Activated T-cell treated with anti-CD3 and anti-CD28 coated beads, Interleukin-2, amount 50 U/mL, for 48 hours (primary cell): Measurements from ENCODE around the gene HNRNPF.
"Not testable (repeated sequence)": the region's sequence is repeated elsewhere in the genome, so short reads cannot be mapped to it uniquely, and the experiment has no call there.

Experiments used
- DNase-seq, 2 experiments: peaks; one replicate each; pipeline ENCODE4 v3.0.0-alpha.2; 2020

Gene HNRNPF, protein sequence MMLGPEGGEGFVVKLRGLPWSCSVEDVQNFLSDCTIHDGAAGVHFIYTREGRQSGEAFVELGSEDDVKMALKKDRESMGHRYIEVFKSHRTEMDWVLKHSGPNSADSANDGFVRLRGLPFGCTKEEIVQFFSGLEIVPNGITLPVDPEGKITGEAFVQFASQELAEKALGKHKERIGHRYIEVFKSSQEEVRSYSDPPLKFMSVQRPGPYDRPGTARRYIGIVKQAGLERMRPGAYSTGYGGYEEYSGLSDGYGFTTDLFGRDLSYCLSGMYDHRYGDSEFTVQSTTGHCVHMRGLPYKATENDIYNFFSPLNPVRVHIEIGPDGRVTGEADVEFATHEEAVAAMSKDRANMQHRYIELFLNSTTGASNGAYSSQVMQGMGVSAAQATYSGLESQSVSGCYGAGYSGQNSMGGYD

GRCh38 chr10:43408710-43409384, at the start of gene HNRNPF:
Gene HNRNPF, minus strand, starts transcription at chr10:43409186. Its CDS starts 21,302 bp downstream, at chr10:43387884.
- peak; percentile 95 to 98 for DNase-seq

DNA sequence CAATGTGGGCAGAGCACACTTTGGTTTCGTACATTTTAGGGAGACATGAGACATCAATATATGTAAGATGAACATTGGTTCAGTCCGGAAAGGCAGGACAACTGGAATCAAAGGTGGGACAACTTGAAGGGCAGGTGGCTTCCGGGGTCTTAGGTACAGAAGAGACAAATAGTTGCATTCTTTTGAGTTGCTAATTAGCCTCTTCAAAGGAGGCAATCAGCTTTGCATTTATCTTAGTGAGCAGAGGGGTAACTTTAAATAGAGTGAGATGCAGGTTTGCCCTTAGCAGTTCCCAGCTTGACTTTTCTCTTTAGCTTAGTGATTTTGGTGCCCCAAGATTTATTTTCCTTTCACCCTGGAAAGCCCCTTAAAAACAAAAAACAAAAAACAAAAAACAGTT, 49.2 kb upstream of the HNRNPF start:
- DNase-seq, result no peak

GRCh38 chr10:43456561-43456960, 47.6 kb upstream of the HNRNPF start:
- DNase-seq, result not testable (repeated sequence)

DNA sequence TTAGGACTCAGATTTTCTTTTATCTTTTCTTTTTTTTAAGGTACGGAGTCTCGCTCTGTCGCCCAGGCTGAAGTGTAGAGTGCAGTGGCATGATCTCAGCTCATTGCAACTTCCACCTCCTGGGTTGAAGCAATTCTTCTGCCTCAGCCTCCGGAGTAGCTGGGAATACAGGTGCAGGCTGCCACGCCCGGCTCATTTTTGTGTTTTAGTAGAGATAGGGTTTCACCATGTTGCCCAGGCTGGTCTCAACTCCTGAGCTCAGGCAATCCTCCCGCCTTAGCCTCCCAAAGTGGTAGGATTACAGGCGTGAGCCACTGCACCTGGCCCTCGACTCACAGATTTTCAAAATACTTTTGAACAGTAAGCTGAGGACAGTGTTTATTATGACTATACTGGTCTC, 45.0 kb upstream of the HNRNPF start:
- not testable (repeated sequence) for DNase-seq

- DNase-seq, result peak; percentile 31
Measured at GRCh38 chr10:43453266-43453831, 44.4 kb upstream of the HNRNPF start.

DNA sequence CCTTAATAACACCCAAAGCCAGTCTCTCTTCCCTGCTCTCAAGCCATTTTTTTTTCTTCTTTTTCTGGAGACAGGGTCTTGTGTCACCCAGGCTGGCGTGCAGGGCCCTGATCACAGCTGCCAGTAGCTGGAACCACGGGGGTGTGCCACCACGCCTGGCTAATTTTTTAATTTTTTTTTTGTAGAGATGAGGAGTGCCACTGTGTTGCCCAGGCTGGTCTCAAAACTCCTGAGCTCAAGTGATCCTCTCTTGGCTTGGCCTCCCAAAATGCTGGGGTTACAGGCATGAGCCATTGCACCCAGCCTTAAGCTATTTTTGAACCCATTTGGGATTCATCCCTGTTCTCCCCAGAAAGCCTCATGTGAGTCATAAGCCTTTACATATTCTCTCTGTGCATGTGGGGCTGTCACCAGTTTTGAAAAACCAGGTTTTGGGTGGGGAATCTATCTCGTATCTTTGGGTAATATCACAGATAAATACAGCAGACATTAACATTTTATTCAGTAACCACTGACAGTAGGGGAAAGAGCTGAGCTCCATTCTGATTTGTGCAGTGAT, 43.4 kb upstream of the HNRNPF start:
- peak; percentile 24 to 25 for DNase-seq

GRCh38 chr10:43448742-43449141, 39.8 kb upstream of the HNRNPF start:
- DNase-seq, result no peak

DNA sequence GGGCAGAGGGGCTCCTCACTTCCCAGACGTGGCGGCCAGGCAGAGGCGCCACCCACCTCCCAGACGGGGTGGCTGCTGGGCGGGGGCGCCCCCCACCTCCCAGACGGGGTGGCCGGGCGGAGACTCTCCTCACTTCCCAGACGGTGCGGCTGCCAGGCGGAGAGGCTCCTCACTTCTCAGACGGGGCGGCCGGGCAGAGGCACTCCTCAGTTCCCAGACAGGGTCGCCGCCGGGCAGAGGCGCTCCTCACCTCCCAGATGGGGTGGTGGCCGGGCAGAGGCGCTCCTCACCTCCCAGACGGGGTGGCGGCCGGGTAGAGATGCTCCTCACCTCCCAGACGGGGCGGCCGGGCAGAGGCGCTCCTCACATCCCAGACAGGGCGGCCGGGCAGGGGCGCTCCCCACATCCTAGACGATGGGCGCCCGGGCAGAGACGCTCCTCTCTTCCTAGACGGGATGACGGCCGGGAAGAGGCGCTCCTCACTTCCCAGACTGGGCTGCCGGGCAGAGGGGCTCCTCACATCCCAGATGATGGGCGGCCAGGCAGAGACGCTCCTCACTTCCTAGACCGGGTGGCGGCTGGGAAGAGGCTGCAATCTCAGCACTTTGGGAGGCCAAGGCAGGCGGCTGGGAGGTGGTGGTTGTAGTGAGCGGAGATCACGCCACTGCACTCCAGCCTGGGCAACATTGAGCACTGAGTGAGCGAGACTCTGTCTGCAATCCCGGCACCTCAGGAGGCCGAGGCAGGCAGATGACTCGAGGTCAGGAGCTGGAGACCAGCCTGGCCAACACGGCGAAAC, 37.4 kb upstream of the HNRNPF start:
- DNase-seq, result not testable (repeated sequence)

- no peak for DNase-seq
Measured at GRCh38 chr10:43444897-43445466, 36.0 kb upstream of the HNRNPF start.

GRCh38 chr10:43444323-43444722, 35.3 kb upstream of the HNRNPF start:
- DNase-seq, result no peak

- no peak for DNase-seq
Measured at GRCh38 chr10:43440463-43441134, 31.6 kb upstream of the HNRNPF start.

- DNase-seq, result no peak
Measured at GRCh38 chr10:43437141-43437870, 28.3 kb upstream of the HNRNPF start.

DNA sequence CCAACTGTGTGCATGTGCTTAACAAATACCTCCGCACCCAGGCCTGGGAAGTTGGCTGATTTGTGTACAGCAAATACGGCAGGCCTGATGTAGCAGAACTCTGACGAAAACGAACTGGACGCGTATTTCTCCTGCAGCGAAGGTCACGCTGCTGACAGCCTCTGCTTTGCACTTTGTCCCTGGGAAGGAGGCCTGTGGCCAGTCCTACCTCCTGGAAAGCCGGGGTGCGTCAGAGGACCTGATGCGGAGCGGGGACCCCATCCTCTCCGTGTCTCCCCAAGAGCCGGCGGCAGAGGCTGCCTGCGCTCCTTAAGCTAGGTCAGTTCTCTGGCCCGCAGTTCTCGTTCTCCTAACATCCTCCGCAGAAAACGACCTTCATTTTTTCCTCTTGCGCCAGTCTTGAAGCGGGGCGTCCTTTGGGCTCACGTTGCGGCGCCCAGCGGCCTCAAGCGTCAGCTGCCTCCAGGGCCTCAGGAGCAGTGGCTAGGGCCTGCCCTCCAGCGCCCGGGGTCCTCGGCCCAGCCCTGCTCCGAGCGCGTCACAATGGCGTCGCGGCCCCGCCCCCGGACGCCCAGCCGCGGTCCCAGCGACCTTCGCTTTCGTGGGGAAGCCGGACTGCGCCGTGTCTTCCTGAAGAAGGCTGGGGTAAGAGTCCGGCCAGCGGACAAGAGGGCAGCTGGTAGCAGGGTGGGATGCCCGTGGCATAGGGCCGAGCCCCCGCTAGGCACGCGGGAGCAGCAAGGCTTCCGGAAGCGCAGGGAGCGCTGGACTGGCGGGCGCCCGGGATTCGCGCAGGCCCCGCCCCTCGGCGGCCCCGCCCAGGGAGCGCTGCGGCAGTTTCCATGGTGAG, 27.5 kb upstream of the HNRNPF start, which contains the start of gene ZNF487:
TSS of gene ZNF487 (plus strand) at position 821 of the 850 bp plus-strand sequence. CDS start 38,703 bp downstream, outside the sequence.
- peak; percentile 95 for DNase-seq

DNA sequence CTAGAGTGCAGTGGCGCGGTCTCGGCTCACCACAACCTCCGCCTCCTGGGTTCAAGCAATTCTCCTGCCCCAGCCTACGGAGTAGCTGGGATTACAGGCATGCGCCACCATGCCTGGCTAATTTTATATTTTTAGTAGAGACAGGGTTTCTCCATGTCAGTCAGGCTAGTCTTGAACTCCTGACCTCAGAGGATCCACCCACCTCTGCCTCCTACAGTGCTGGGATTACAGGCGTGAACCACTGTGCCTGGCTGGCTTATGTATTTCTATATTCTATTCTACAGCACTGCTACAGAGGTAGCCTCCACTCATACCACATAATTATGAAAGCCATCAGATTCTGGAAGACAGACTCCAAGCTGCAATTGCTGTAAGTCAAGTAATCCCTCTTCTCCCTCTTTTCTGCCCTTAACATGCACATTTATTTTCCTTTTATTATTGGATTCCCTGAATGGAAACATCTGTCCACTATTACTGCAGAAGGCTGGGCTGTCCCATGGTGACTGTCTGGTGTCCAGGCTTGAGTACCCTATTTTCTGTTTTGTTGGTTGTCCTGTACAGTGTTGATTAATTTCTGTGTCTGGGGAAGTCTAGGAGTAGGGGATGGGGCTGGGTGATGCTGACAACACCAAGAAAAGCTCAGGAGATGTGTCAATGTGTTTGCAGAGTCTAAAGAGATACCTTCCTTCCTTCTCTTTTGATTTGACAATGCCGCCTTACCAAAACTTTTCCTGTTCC, 22.1 kb upstream of the HNRNPF start:
- DNase-seq, result no peak

GRCh38 chr10:43427166-43427825, 18.3 kb upstream of the HNRNPF start:
- peak; percentile 49 to 61 for DNase-seq

DNA sequence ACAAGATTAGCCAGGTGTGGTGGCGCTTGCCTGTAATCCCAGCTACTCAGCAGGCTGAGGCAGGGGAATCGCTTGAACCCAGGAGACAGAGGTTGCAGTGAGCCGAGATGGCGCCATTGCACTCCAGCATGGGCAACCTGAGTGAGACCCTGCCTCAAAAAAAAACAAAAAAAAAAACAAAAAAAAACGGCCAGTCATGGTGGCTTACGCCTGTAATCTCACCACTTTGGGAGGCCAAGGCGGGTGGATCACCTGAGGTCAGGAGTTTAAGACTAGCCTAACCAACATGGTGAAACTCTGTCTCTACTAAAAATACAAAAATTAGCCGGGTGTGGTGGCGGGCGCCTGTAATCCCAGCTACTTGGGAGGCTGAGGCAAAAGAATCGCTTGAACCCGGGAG, 17.5 kb upstream of the HNRNPF start:
- not testable (repeated sequence) for DNase-seq

DNA sequence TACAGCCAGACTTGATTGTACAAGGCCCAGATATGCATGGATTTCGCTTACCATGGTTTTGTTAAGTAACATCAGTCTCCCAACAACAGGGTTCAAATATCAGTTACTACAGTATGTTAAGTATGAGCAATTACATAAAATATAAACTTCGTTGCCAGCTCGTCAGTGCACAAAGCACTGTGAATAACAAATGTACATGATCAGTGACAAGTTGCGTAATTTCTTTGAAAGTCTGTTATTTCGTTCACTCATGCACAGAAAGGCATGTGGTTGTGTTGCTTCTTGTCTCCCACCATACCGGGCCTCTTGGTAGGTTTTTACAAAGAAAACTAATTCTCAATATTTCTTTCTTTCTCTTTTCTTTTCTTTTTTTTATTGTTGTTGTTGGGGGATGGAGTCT, 15.4 kb upstream of the HNRNPF start:
- DNase-seq, result no peak

GRCh38 chr10:43421944-43422343, 13.0 kb upstream of the HNRNPF start:
- DNase-seq, result not testable (repeated sequence)

- no peak for DNase-seq
Measured at GRCh38 chr10:43421519-43421918, 12.5 kb upstream of the HNRNPF start.
